Measurements from ENCODE around the gene MAP6.

MAP6 gene

DNA sequence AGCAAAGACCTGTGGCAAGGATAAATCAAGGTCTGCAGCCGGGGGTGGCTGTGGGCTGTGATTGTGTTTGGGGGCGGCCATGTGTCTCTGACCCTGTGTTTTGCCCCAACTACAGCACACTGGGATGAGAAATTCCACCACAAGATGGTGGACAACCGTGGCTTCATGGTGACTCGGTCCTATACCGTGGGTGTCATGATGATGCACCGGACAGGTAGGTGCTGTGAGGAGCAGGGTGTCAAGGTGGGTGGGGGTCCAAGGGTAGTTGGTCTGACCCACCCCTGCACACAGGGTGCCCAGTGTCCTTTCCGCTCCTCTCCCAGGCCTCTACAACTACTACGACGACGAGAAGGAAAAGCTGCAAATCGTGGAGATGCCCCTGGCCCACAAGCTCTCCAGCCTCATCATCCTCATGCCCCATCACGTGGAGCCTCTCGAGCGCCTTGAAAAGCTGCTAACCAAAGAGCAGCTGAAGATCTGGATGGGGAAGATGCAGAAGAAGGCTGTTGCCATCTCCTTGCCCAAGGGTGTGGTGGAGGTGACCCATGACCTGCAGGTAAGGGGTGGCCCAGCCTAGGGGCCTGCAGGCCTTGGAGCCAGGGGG is 100.1 kb downstream of the MAP6 start:
- no peak for DNase-seq (ENCODE audit: low read depth in 2 of 2)

GRCh38 chr11:75567971-75568370 is 100.9 kb downstream of the MAP6 start:
- DNase-seq (ENCODE audit: low read depth in 2 of 2) = no peak

GRCh38 chr11:75566763-75567279 is 102.0 kb downstream of the MAP6 start:
- no peak for DNase-seq (ENCODE audit: low read depth in 2 of 2)

DNA sequence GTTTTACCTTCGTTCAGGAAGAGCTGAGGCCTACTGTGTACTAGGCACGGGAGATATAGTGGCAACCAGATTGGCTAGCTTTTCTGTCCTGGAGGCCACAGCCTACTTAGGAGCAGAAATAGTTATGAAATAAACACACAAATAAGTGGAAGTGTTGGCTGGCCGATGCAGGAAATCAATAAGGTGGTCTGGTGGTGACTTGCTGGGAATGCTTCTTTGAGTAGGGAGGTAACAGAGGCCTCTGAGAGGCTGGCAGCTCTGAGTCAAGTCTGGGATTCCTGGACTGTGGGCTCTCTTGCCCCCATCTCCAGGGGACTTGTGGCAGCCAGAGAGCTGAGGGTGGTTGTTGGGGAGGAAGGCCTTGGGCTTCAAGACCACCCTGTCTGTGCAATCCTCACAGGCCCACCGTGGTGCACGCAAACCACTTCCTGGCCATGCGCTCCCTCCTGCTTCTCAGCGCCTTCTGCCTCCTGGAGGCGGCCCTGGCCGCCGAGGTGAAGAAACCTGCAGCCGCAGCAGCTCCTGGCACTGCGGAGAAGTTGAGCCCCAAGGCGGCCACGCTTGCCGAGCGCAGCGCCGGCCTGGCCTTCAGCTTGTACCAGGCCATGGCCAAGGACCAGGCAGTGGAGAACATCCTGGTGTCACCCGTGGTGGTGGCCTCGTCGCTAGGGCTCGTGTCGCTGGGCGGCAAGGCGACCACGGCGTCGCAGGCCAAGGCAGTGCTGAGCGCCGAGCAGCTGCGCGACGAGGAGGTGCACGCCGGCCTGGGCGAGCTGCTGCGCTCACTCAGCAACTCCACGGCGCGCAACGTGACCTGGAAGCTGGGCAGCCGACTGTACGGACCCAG is 102.7 kb downstream of the MAP6 start:
- DNase-seq (ENCODE audit: low read depth in 2 of 2) = no peak

DNA sequence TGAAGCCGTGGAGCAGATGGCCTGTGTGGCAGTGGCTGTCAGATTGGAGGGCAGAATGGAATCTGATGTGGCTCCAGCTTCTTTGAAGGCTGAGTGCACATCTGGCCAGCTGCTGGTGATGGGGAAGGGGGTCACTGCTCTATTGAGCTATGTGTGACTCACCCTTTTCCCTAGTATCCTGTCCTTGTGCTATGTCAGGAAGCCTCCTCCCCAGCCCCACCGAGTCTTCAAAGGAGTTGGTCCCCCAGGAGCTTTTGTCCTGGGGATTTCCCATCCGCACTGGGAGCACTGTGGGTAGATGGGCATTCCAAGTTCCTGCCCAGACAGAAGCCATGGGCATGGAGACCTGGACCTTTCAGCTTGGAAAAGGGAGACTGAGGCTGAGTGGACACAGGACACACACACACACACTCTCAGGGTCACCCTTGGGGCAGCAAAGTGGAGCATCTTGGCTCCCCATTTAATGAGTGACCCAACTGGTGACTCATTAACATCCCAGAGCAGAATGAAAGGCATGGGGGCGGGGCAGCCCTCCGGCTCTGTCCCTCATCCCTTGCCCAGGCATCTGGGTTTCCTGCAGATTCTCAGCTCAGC is 103.5 kb downstream of the MAP6 start:
- no peak for DNase-seq (ENCODE audit: low read depth in 2 of 2)

- no peak for DNase-seq (ENCODE audit: low read depth in 2 of 2)
Measured at GRCh38 chr11:75563978-75564552, 104.8 kb downstream of the MAP6 start.

DNA sequence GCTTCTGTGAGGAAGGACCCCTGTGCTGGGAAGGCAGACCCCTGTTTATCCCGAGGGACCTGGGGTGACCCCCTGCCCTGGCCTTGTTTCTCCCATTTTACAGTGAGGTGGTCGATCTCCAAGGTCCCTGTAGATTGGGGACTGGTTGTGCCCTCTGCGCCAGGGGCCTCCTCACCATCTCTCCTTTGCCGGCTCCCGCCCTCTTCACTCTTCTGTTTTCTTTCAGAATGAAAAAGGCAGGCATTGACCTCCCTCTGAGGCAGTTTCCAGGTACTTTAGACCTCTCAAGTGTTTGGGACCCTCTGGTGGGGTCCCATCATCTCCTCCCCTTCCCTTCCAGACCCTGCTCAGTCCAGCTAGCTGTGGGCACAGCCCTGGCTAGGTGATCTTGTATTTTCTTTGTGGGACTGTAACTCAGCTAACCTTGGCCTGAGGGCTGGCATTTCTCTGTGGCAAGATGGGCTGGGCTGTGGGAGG is 105.3 kb downstream of the MAP6 start:
- no peak for DNase-seq (ENCODE audit: low read depth in 2 of 2)

DNA sequence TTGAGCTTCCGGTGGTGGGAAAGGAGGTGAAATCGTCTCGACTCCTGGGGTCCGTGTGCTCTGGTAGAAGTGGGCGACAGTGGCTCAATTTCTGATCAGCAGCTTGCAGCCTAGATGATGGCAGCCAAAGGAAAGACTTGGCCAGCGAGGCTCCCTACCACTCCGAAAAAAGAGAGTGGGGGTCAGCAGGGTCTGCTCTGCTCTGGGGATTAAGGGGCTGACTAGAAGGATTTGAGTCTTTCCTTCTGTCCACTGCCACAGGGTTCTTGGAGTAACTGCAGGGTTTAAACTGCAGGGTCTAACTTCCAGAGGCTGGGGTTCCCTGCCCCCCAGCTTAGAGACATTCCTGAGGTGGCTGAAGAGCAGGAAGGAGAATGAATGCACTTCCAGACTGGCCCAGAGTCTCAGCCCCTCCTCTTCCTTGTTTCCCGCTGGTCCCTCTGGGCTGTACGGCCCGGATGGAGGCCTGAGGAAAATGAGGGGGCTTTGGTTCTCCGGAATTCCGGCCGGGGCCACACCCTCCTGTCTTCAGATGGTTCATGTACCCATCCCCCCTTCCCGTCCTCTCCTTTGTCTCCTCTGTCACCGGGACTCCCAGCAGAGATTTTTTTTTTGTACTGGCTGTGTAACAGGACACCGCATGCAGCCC is 105.9 kb downstream of the MAP6 start:
- DNase-seq (ENCODE audit: low read depth in 2 of 2) = no peak

- peak; percentile 64 to 76 for DNase-seq (ENCODE audit: low read depth in 2 of 2)
Measured at GRCh38 chr11:75562048-75562835, 106.6 kb downstream of the MAP6 start, which contains the start of gene SERPINH1. Gene SERPINH1 (plus strand): TSS chr11:75562253. CDS start chr11:75566350, 4,097 bp downstream.

- no peak for DNase-seq (ENCODE audit: low read depth in 2 of 2)
Measured at GRCh38 chr11:75561426-75562047, 107.3 kb downstream of the MAP6 start.

GRCh38 chr11:75560644-75561043 is 108.2 kb downstream of the MAP6 start:
- no peak for DNase-seq (ENCODE audit: low read depth in 2 of 2)

DNA sequence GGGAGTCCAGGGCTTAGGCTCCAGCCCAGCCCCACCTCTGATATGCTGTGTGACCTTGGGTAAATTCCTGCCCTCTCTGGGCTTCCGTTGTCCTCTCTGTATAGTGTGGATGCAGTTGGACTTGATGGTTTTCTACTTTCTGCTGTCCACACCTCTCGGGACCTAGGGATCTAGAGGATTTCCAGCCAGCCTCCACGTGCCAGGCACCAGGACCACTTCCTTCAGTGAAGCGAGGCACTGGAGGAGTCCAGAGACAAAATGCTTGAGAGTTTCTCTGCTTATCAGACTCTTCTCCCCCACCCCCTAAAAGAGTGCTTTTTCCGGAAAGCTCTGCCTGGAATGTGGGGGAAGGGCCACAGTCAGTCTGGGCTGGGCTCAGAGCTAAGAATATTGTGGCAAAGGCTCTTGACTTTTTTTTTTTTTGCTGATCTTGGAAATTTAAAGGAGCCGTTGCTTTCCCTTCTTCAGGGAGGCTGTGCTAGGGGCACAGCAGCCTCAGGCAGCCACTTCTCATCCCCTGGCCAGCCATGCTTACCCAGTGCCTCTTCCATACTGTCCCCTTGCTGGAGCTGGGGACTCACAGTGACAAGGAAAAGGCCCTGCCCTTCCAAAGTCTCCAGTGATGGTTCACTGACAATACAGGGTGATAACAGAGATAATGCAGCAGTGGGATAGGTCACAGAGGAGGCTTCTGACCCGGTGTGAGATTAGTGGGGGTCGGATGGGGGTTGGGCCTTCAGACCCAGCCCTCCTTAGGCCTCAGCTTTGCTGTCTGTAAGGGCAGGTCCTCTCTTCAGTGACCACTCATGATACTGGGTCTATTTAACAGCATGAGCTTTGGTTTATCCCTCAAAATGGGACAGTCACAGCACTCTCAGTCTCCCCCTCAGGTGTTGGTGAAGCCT is 109.6 kb downstream of the MAP6 start:
- no peak for DNase-seq (ENCODE audit: low read depth in 2 of 2)

DNA sequence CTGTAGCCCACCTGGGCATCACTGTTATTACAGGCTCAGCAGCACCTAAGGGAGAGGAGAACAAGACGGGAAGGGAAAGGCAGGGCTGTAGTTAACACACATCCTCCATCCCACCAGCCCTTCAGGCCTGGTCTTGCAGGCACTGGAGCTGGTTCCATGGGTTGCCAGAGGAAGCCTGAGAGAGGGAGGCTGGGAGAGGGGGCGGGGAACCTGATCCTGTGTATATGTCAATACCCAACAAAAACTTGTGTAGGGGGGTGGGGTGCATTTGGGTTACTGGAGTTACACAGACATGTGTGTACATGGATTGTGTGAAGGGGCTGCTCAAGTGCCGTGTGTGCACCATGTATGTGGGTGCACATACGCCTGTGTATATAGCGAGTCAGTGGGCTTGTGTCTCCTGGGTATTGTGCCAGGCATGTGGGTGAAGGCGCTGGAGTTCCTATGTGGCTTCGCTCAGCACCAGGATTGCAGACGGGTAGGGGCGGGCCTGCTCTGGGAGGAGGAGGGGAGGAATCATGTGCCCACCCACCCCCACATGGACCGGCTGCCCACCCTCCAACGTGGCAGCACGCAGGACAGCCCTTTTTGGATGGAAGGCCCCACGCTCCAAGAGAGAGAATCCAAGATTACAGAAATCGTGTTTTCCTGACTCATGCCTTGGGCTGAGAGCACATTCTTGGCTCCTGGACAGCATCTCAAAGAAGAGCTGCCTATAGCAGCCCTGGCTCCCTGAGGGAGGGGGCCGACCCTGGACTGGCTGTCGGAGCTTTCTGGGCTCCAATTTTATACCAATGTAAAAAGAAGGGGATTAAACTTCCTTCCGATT is 111.0 kb downstream of the MAP6 start:
- DNase-seq (ENCODE audit: low read depth in 2 of 2) = no peak

DNA sequence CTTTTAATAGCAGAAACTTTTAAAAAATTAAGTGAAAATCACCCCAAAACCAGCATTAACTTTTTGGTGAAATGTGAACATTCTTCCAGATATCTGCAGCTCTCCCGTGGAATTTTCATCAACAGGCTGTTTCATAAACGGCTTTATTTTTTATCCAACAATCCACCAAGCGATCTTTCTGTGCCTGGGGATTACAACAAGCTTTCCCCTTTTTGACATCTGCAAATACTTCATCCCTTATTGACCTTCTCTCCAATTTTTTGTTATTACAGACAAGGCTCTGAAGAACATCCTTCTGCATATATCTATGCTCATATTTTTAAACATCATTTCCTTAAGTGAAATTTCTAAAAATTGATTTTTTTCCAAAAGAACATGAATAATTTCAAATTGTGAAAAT is 112.6 kb downstream of the MAP6 start:
- no peak for DNase-seq (ENCODE audit: low read depth in 2 of 2)

GRCh38 chr11:75555079-75555811 is 113.6 kb downstream of the MAP6 start:
- no peak for DNase-seq (ENCODE audit: low read depth in 2 of 2)

DNA sequence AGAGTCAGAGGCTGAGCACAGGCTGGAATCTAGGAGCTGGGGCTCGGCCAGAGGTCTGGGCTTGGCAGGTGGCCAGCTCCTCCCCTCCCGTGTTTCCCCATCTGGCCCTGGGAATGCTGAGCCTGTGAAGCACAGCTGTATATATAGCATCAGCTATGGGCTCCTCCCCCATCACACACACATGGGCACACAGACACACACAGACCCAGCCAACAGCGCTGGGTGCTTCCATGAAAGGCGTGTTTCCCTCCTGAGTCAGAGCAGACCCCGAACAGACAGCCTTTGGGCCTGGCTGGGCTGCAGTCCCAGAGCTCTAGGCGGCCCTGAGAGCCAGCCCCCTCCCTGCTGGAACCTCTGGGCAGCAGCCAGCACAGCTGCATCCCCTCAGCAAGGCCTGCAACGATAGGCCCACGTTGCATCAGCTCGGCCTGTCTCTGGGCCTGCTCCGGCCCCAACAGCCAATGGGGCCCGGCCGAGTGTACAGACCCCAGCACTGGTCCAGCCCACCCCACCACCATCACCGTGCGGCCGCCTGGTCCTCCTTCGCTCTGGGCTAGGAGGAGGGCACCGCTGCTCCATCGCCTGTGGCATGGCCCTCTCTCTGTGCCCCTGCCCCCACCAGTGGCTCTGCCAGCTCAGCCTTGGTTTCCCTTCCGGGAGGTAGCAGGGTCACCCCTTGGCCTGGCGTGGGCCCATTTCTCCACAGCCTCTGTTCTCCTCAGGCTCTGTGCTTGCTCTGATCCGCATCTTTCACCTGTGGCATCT is 114.4 kb downstream of the MAP6 start:
- DNase-seq (ENCODE audit: low read depth in 2 of 2) = no peak

- no peak for DNase-seq (ENCODE audit: low read depth in 2 of 2)
Measured at GRCh38 chr11:75553889-75554257, 115.0 kb downstream of the MAP6 start.

Data from stimulated activated CD4-positive, alpha-beta T cell treated with anti-CD3 and anti-CD28 coated beads, Interleukin-15, amount 100 ng/mL, for 48 hours (primary cell).